Measurements from ENCODE around the gene CTDSPL.

The CTDSPL gene

GRCh38 chr3:37901721-37902120 lies 40.0 kb downstream of the CTDSPL start:
- Histone ChIP-seq H3K9ac (no peak overlapping the region), H3K27me3 (ENCODE audit: insufficient read depth, low read depth) (no peaks in the 10 kb centered on the region), H3K79me2 (ENCODE audit: insufficient read depth, low read depth) (no peaks in the 10 kb centered on the region), H2AFZ (ENCODE audit: low read depth) (no peak overlapping the region), H3K4me1 (ENCODE audit: low read depth, poor library complexity, severe bottlenecking) (peaks cover 52% of the 10 kb centered on the region), H3K36me3 (ENCODE audit: insufficient read depth) (no peaks in the 10 kb centered on the region), H3K4me2 (no peak overlapping the region), H3K27ac (no peak overlapping the region), H4K20me1 (ENCODE audit: insufficient read depth) (no peaks in the 10 kb centered on the region), H3K4me3 (IDR thresholded peaks at IDR 0.05; ENCODE audit: insufficient read depth, low read depth, low read length) (no peak overlapping the region)
- no peak for TF ChIP-seq CTCF (conservative IDR thresholded peaks at IDR 0.05; ENCODE audit: low read depth, low read length)

- Histone ChIP-seq H4K20me1 (ENCODE audit: insufficient read depth) (no peaks in the 10 kb centered on the region), H3K27ac (no peak overlapping the region), H3K27me3 (ENCODE audit: insufficient read depth, low read depth) (no peaks in the 10 kb centered on the region), H3K4me2 (no peak overlapping the region), H3K79me2 (ENCODE audit: insufficient read depth, low read depth) (no peaks in the 10 kb centered on the region), H3K4me3 (IDR thresholded peaks at IDR 0.05; ENCODE audit: insufficient read depth, low read depth, low read length) (no peak overlapping the region), H3K36me3 (ENCODE audit: insufficient read depth) (no peaks in the 10 kb centered on the region), H3K4me1 (ENCODE audit: low read depth, poor library complexity, severe bottlenecking) (peaks cover 61% of the 10 kb centered on the region), H2AFZ (ENCODE audit: low read depth) (no peak overlapping the region), H3K9ac (no peak overlapping the region)
- TF ChIP-seq CTCF (conservative IDR thresholded peaks at IDR 0.05; ENCODE audit: low read depth, low read length): no peak
These were observed 41.0 kb downstream of the CTDSPL start for GRCh38 chr3:37902674-37903073.

GRCh38 chr3:37903320-37903719 lies 41.6 kb downstream of the CTDSPL start:
- TF ChIP-seq CTCF (conservative IDR thresholded peaks at IDR 0.05; ENCODE audit: low read depth, low read length): no peak
- Histone ChIP-seq H3K27ac (no peak overlapping the region), H3K79me2 (ENCODE audit: insufficient read depth, low read depth) (no peaks in the 10 kb centered on the region)

GRCh38 chr3:37903734-37904133 lies 42.1 kb downstream of the CTDSPL start:
- H3K79me2 ChIP-seq (ENCODE audit: insufficient read depth, low read depth): no peaks in the 10 kb centered on the region
- peaks cover 72% of the 10 kb centered on the region for H3K4me1 ChIP-seq (ENCODE audit: low read depth, poor library complexity, severe bottlenecking)
- no peak overlapping the region for H3K9ac ChIP-seq
- H3K4me3 ChIP-seq (IDR thresholded peaks at IDR 0.05; ENCODE audit: insufficient read depth, low read depth, low read length): no peak overlapping the region
- no peak overlapping the region for H2AFZ ChIP-seq (ENCODE audit: low read depth)
- H4K20me1 ChIP-seq (ENCODE audit: insufficient read depth): no peaks in the 10 kb centered on the region
- TF ChIP-seq CTCF (conservative IDR thresholded peaks at IDR 0.05; ENCODE audit: low read depth, low read length): no peak
- no peaks in the 10 kb centered on the region for H3K36me3 ChIP-seq (ENCODE audit: insufficient read depth)
- no peak overlapping the region for H3K4me2 ChIP-seq
- no peak overlapping the region for H3K27ac ChIP-seq
- no peaks in the 10 kb centered on the region for H3K27me3 ChIP-seq (ENCODE audit: insufficient read depth, low read depth)

More at GRCh38 chr3:37903320-37903719, 41.6 kb downstream of the CTDSPL start:
- Histone ChIP-seq H3K9ac (no peak overlapping the region), H2AFZ (ENCODE audit: low read depth) (no peak overlapping the region), H3K27me3 (ENCODE audit: insufficient read depth, low read depth) (no peaks in the 10 kb centered on the region), H4K20me1 (ENCODE audit: insufficient read depth) (no peaks in the 10 kb centered on the region), H3K4me3 (IDR thresholded peaks at IDR 0.05; ENCODE audit: insufficient read depth, low read depth, low read length) (no peak overlapping the region), H3K4me1 (ENCODE audit: low read depth, poor library complexity, severe bottlenecking) (peaks cover 68% of the 10 kb centered on the region), H3K4me2 (no peak overlapping the region), H3K36me3 (ENCODE audit: insufficient read depth) (no peaks in the 10 kb centered on the region)

Measured in KMS-11 (cell line).